HG02759 (cell line): ENCODE data around the gene NDUFV3.
"Not testable (repeated sequence)": the region's sequence is repeated elsewhere in the genome, so short reads cannot be mapped to it uniquely, and the experiment has no call there.

ENCODE experiments used
- ATAC-seq: cut with Tn5 transposase; IDR thresholded peaks from one replicate; pipeline ENCODE4 v1.9.1; 2021; ENCODE audit warnings: mild to moderate bottlenecking, moderate library complexity; ENCODE audit not compliant: unreplicated experiment

NDUFV3 gene

DNA sequence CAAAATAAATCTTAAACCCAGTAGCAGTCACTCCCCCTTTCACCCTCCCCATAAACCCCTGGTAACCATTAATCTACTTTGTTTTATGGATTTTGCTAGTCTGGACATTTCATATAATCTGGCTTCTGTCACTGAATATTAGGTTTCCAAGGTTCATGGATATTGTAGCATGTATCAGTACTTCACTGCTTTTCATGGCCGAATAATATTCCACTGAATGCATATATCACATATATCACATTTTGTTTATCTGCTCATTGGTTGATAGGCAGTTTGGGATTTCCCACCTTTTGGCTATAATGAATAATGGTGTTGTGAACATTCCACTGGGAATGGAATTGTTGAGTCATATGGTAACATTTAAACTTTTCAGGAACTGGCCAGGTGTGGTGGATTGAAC, 9.2 kb upstream of the NDUFV3 start:
- ATAC-seq: no peak

DNA sequence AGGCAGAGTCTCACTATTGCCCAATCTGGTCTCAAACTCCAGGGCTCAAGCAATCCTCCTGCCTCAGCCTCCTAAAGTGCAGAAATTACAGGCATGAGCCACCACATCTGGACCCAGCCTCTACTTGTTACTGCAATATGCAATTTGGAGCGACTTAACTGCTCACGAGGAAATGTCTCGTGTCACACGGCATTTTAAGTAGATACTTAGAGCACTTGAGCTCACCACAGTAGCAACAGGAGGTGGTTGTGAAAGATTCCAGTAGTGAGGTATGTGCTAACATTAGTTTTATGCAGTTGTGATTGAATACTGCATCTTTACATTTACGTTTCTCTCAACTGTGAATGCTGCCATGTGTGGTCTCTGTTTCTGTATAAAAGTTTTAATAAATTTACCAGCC, 5.8 kb upstream of the NDUFV3 start:
- no peak for ATAC-seq

DNA sequence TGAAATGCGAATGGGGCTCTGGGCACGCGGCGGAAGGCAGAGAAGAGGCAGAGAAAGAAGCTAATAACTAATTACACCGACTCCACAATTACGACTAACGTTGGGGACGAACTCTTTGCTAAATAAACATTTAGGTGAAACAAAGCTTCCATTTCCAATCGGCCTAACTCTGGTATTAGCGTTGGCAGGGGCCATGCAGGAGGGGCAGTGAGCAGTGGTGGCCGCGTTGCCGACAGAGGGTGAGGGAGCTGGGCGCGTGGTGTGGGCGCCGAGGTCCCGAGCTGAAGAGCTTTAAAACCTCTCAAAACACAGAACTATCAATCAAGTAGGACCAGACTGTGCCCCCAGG, 553 bp upstream of the NDUFV3 start:
- ATAC-seq: no peak

DNA sequence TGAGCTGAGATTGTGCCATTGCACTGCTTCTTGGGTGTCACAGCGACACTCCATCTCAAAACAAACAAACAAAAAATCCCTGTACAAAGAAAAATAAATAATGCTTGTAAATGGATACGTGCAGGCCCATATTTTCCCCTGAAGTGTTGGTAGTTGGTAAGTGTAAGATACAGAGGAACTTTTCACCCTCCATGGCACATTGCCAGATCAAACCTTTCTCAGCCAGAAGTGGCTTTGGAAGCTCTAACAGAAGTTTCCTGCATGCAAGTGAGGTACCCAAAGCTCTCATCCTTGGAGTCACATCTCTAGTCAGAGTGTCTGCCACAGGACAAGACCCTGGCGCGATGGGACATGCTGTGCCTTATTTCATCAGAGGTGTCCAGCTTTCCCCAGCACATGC, 7.3 kb downstream of the NDUFV3 start:
- ATAC-seq: no peak

DNA sequence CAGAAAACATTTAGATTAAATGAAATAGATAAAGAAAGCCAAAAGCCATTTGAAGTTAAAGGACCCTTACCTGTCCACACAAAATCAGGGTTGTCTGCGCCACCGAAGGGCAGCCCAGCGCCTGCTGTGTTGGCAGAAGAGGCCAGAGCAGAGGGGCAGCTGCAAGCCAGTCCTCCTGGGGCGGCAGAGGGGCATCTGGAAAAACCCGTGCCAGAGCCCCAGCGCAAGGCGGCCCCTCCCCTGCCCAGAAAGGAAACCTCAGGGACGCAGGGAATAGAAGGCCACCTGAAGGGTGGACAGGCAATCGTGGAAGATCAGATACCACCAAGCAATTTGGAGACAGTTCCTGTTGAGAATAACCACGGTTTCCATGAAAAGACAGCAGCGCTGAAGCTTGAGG, 10.7 kb downstream of the NDUFV3 start:
- ATAC-seq: no peak

DNA sequence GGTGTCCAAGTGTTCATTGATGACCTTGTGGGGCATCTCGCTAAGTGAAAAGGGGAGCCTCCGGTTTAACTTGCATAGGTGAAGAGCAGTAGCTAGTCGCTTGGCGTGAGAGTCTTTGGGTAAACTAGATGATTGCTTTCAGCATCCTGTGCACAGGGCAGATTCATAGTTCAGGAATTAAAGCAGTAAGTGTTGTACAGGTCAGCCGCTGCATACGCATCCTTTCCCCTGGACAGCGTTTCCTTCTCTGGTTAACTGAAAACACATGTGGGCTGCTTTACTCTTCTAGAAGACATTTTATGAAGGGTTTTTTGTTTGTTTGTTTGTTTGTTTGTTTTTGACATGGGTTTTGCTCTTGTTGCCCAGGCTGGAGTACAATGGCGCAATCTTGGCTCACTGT, 12.1 kb downstream of the NDUFV3 start:
- ATAC-seq: no peak

DNA sequence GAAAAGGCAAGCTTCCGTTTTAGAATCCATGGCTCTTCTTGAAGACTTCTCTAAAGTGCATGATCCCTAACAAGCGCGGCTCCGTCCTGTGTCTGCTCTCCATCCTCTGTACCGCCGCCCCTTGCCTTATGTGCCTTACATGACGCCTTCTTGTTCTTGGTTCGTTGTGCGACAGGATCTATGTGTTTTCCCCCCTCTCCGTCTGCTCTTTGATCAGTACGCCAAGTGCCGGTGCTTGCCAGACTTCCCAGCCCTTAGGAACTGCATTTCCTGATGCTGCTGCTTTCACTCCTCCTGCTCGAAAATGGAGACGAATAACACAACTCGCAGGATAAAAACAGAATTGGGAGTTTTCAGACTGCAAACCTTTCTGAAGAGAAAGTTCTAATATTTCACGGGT, 13.1 kb downstream of the NDUFV3 start:
- ATAC-seq: no peak

DNA sequence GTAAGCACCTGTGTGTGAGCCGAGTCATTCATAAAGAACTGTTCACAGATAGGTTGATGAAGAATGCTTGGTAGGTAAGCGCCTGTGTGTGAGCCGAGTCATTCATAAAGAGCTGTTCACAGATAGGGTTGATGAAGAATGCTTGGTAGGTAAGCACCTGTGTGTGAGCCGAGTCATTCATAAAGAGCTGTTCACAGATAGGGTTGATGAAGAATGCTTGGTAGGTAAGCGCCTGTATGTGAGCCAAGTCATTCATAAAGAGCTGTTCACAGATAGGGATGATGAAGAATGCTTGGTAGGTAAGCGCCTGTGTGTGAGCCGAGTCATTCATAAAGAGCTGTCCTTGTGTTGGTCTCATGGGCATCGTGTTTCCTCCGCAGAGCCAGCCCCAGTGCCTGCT, 15.4 kb downstream of the NDUFV3 start:
- not testable (repeated sequence) for ATAC-seq

DNA sequence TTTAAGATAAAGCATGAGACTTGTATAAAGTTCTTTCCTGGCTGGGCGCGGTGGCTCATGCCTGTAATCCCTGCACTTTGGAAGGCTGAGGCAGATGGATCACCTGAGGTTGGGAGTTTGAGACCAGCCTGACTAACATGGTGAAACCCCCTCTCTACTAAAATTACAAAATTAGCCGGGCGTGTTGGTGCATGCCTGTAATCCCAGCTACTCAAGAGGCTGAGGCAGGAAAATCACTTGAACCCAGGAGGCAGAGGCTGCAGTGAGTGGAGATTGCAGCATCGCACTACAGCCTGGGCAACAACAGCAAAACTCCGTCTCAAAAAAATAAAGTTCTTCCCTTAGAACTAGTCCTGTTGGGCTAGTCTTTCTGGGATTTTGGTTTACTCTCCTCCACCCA, 18.8 kb downstream of the NDUFV3 start:
- not testable (repeated sequence) for ATAC-seq

DNA sequence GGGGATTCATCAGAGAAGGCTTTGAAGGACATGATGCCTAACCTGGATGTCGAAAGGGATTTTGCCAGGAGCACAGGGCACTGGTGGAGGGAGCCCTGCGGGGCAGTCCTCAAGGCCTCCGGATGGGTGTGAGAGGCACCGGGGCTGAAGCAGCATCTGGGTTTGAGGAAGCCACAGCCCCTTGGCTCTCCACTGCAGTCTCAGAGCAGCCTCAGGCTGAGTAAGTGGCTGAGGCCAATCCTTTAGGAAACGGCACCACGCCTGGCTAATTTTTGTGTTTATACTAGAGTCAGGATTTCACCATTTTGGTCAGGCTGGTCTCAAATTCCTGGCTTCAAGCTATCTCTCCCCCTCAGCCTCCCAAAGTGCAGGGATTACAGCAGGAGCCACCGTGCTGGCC, 20.4 kb downstream of the NDUFV3 start:
- ATAC-seq: no peak

DNA sequence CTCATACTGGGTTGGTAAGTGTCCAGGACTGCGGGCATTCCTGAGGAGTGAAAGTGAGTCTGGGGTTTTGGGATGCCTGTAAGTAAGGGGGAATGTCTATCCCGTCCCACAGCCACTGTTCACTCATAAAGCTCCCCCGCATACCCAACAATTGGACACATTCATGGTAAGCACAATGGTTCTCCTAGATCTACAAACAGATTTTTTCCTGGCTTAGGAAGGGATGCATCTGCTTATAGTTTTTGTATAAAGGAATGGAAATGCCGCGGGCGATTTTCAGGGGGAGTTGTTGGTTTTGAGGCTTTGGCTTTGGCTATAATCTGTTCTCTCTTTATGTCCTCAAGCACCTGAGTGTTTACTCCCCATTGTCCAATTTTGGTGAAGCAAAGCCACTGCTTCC, 25.2 kb downstream of the NDUFV3 start:
- no peak for ATAC-seq

DNA sequence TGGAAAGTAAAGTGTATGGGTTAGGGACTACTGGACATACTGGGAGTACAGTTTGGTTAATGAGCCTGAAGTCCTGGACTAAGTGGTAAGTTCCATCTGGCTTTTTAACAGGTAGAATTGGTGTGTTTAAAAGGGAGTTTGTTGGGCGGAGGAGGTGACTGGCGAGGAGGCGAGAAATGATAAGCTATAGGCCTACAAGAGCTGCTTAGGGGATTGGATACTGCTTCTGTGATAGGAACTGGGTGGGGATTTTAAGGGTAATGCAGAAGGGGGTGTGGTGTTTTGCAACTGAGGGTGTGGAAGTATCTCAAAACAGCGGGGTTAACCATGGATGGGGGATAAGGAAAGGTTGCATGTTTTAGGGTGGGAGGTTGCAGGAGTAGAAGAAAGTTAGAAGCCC, 28.8 kb downstream of the NDUFV3 start:
- ATAC-seq: no peak

DNA sequence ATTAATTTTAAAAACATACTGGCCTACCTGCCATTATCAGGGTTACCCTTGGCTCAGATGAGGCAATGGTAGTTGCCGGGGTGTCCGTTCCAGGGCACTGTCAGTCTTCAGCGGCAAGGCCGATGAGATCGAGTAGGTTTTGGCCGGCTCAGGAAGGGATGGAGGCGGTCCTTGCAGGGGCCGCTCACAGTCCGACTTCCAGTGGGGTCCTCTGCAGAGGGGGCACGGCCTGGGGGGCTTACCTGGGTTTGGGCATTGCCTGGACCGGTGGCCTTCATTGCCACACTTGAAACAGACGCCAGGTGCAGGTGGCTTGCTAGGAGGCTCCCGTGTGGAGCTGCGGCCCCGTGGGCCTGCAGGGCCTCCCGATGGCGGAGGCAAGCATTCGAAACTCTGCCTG, 29.8 kb downstream of the NDUFV3 start:
- ATAC-seq: no peak

DNA sequence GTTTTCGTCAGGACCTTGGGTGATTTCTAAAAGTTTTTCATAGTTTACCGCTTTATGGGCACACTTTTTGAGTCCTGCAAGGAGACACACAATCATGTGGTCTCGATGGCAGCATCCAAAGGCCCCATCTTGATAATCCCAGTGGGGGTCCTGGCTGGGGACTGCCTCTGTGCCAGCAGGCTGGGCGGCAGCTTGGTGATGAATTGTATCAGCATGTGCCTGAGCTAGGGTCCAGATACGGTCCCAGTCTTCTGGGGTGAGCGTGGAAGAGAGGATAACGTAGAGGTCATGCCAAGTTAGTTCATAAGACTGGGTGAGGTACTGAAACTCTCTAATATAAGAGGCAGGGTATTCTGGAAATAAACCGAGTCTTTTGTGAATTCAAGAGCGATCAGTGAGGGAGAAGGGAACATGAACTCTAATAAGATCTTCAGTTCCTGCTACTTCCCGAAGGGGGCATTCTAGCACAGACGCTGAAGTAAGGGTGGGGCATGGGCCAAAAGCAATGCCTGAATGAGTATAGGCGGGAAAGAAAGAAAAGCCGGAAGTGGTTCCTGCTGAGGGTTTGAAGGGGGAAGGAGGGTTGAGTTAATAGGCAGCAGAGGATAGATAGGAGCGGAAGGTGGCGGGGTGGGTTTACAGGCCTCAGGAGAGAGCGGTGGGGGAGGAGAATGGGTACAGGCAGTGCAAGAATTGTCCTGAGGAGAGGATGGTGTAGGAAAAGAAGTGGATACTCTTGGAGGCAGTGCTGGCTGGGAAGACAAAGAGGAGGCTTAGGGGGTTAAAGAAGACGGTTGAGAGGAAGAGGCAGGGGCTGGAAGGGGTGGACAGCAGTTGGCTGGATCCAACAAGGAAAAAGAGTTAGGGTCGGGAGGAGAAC, 30.7 kb downstream of the NDUFV3 start:
- ATAC-seq: peak; percentile 76

DNA sequence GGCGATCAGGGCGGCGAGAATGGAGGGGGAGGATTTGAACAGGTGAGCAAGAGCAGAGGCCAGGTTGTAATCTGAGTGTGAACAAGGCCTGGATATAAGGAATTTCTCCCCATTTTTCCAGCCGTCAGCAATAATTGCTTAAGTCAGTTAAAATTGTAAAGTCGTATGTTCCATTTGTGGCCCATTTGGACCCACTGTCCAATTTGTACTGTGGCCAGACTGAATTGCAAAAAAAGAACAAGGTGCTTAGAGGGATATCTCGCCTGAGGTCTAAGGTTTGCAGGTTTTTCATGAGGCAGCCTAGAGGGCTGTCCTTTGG, 31.3 kb downstream of the NDUFV3 start:
- ATAC-seq: no peak

DNA sequence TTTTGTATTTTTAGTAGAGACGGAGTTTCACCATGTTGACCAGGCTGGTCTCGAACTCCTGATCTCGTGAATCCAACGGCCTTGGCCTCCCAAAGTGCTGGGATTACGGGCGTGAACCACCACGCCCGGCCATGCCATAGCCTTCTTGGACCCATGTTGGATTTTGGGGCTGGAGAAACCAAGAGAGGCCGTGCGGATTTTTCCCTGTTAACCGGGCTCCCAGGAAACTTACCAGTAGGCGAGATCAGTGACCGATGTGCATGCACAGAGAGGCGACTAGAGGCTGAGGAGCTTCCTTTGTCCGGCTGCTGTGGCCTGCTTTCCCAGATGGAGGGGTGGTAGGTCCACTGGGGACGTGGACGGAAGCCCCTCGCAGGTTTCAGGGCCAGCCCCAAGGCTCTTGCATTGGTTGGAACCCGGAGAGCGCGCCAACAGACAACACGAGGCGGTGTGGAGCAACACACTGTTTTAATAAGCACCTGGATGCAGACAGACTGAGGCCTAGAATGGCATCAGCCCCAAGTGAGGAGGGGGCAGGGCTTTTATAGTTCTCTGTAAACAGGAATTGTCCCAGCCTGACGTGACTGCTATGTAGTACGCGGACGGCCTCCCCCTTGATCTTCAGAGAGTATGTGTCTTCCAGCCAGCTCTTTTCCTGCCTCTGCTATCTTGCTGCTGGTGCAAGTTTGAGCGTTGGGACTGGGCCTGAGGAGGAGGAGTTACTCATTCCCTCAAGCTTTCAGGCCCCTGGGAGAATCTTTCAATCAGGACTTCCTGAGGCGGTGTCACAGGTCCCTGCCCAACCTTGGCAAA, 32.2 kb downstream of the NDUFV3 start, which contains the start of gene ERVH48-1:
ERVH48-1 (minus strand) TSS at position 517 of the 813 bp plus-strand sequence. CDS start 6,624 bp downstream, outside the sequence.
- no peak for ATAC-seq

DNA sequence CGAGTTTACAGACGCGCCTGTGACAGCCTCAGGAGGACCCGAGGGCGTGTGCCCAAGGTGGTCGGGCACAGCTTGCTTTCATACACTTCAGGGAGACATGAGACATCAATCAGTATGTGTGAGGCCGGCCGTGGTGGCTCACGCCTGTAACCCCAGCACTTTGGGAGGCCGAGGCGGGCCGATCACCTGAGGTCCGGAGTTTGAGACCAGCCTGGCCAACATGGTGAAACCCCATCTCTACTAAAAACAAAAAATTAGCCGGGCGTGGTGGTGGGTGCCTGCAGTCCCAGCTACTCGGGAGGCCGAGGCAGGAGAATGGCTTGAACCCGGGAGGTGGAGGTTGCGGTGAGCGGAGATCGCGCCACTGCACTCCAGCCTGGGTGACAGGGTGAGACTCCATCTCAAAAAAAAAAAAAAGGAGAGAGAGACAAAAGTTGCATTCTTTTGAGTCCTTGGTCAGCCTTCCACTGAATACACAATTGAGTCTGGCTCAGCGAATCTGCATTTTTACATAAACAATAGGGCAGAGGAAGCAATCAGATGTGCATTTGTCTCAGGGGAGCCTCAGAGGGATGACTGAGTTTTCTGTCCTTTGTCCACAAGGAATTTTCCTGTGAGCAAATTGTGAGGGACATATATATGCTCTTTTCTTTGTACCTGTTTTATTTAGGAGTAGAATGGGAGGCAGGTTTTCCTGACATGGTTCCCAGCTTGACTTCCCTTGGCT, 34.5 kb downstream of the NDUFV3 start:
- ATAC-seq: not testable (repeated sequence)

DNA sequence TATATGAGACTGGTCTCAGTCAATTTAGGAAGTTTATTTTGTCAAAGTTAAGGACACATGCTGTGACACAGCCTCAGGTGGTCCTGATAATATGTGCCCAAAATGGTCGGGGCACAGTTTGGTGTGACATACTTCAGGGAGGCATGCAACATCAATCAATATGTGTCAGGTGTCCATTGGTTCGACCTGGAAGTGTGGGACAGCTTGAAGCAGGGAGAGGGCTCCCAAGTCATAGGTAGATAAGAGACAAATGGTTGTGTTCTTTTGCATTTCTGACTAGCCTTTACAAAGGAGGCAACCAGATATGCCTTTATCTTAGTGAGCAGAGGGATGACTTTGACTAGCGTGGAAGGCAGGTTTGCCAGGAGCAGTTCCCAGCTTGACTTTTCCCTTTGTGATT, 36.9 kb downstream of the NDUFV3 start:
- no peak for ATAC-seq

DNA sequence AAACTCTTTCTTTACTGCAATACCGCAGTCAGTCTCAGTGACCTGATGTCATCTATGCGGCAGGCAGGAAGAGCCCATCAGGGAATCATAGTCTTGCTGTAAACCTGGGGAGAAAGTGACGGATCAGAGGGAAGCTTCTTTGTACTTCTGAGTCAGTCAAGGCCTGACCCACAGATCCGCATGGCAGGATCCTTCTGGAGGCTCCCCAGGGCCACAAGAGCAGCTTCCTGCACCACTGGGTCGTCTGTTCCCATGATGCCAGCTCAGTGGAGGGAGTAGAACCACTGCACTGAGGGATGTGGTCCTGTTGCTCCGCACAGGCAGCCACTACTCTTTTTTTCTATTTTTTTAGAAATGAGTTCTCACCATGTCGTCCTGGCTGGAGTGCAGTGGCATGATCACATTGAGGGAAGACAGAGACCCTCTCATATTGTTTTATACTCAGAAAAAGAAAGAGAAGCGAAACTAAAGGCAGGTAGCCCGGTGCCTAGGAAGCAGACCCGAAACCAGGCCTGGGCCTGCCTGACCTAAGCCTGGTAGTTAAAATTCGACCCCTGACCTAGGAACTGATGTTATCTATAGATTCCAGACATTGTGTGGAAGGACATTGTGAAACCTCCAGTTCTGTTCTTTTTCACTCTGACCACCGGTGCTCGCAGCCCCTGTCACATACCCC, 38.6 kb downstream of the NDUFV3 start:
- ATAC-seq: no peak

DNA sequence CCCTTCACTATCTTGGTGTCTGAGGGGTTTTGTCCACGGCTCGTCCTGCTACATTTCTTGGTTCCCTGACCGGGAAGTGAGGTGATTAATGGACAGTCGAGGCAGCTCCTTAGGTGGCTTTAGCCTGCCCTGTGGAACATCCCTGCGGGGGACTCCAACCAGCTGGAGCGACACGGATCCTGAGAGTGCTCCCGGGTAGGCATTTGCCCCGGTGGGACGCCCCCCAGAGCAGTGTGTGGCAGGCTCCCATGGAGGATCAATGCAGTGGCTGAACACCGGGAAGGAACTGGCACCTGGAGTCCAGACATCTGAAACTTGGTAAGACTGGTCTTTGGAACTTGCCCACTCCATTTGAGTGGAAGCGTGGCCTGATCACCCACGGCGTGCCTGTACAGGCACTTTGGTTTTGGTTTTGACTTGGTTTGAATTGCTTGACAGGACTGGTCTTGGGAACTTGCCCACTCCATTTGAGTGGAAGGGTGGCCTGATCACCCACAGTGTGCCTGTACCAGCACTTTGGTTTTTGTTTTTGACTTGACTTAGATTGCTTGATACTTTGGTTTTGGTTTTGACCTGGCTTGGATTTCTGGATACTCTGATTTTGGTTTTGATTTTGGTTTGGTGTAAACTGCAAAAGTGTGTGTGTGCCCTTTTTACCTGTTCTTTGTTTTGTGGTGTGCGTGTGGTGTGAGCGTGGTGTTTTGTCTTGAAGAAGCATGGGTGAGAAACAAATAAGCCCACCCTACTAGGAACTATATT, 39.4 kb downstream of the NDUFV3 start:
- ATAC-seq: not testable (repeated sequence)
